ENCODE measurements around the gene NRP1.

DNA sequence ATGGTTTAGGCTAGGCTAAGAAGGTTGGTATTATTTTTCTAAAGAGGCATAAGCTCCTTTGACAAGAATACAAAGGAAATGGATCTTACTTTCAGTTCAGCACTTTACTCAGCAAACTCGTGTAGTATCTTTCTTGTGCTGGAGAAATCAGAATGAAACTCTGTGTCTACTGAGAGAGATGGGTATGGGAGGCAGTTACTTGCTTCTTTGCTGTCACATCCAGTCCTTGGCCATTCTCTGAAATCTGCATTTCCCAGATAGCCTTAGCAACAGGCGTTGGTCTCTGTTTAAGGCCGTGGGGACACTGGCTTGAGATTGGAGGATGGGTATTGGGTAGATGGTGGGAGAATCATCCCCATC is 180.5 kb downstream of the NRP1 start:
- TF ChIP-seq POLR2A (IDR thresholded peaks at IDR 0.05) (no peak), CTCF (IDR thresholded peaks at IDR 0.05) (no peak), EP300 (IDR thresholded peaks at IDR 0.05) (no peak)
